ENCODE measurements around the gene BCL2L12. TPM values are rescaled to one million over a fixed set of nuclear protein-coding genes. Genes with fewer than 3 reads are reported as not detected.
A peak's percentile ranks its signal among the peaks of the same experiment; 100 is the strongest.

BCL2L12 gene
- total RNA-seq, 1 donor from 2014 or later: 50.1 TPM

GRCh38 chr19:49660338-49660961 is 5.3 kb upstream of the BCL2L12 start:
- Mint-ChIP-seq H3K36me3 (ENCODE audit: low read depth, unreplicated experiment) (peaks cover 47% of the 10 kb centered on the region), H3K27ac (ENCODE audit: unreplicated experiment) (no peak overlapping the region)
- DNase-seq (ENCODE audit: low spot score): no peak

GRCh38 chr19:49662011-49662410 is 3.7 kb upstream of the BCL2L12 start:
- peaks cover 17% of the 10 kb centered on the region for H3K4me1 Mint-ChIP-seq (ENCODE audit: unreplicated experiment)
- no peak for TF ChIP-seq CTCF (IDR thresholded peaks at IDR 0.05; ENCODE audit: unreplicated experiment)
- no peak for DNase-seq (ENCODE audit: low spot score)
- no peak overlapping the region for H3K4me3 Mint-ChIP-seq (ENCODE audit: unreplicated experiment)
- H3K9me3 Mint-ChIP-seq (ENCODE audit: unreplicated experiment): no peaks in the 10 kb centered on the region
- H3K36me3 Mint-ChIP-seq (ENCODE audit: low read depth, unreplicated experiment): peaks cover 36% of the 10 kb centered on the region
- no peak overlapping the region for H3K27ac Mint-ChIP-seq (ENCODE audit: unreplicated experiment)
- H3K27me3 Mint-ChIP-seq (ENCODE audit: unreplicated experiment): peaks cover 25% of the 10 kb centered on the region

More at GRCh38 chr19:49660338-49660961, 5.3 kb upstream of the BCL2L12 start:
- Mint-ChIP-seq H3K4me1 (ENCODE audit: unreplicated experiment) (peaks cover 11% of the 10 kb centered on the region), H3K27me3 (ENCODE audit: unreplicated experiment) (peaks cover 28% of the 10 kb centered on the region), H3K9me3 (ENCODE audit: unreplicated experiment) (no peaks in the 10 kb centered on the region), H3K4me3 (ENCODE audit: unreplicated experiment) (peak overlapping the region; percentile 76)
- no peak for TF ChIP-seq CTCF (IDR thresholded peaks at IDR 0.05; ENCODE audit: unreplicated experiment)

- H3K36me3 Mint-ChIP-seq (ENCODE audit: low read depth, unreplicated experiment): peaks cover 31% of the 10 kb centered on the region
- no peak for TF ChIP-seq CTCF (IDR thresholded peaks at IDR 0.05; ENCODE audit: unreplicated experiment)
- DNase-seq (ENCODE audit: low spot score): no peak
- peaks cover 17% of the 10 kb centered on the region for H3K4me1 Mint-ChIP-seq (ENCODE audit: unreplicated experiment)
- H3K27me3 Mint-ChIP-seq (ENCODE audit: unreplicated experiment): peaks cover 30% of the 10 kb centered on the region
- H3K27ac Mint-ChIP-seq (ENCODE audit: unreplicated experiment): peak overlapping the region; percentile 24
- H3K9me3 Mint-ChIP-seq (ENCODE audit: unreplicated experiment): no peaks in the 10 kb centered on the region
- peak overlapping the region; percentile 56 for H3K4me3 Mint-ChIP-seq (ENCODE audit: unreplicated experiment)
These were observed 2.5 kb upstream of the BCL2L12 start for GRCh38 chr19:49663224-49663623.

GRCh38 chr19:49664171-49665035 is 1.3 kb upstream of the BCL2L12 start:
- Mint-ChIP-seq H3K4me1 (ENCODE audit: unreplicated experiment) (peaks cover 17% of the 10 kb centered on the region), H3K36me3 (ENCODE audit: low read depth, unreplicated experiment) (peaks cover 23% of the 10 kb centered on the region), H3K27me3 (ENCODE audit: unreplicated experiment) (peaks cover 27% of the 10 kb centered on the region), H3K9me3 (ENCODE audit: unreplicated experiment) (no peaks in the 10 kb centered on the region), H3K4me3 (ENCODE audit: unreplicated experiment) (peak overlapping the region; percentile 97), H3K27ac (ENCODE audit: unreplicated experiment) (peak overlapping the region; percentile 93)
- peak; percentile 95 for DNase-seq (ENCODE audit: low spot score)
- no peak for TF ChIP-seq CTCF (IDR thresholded peaks at IDR 0.05; ENCODE audit: unreplicated experiment)

GRCh38 chr19:49665036-49665350 is 740 bp upstream of the BCL2L12 start:
- no peak for DNase-seq (ENCODE audit: low spot score)
- no peak for TF ChIP-seq CTCF (IDR thresholded peaks at IDR 0.05; ENCODE audit: unreplicated experiment)
- Mint-ChIP-seq H3K4me1 (ENCODE audit: unreplicated experiment) (peaks cover 17% of the 10 kb centered on the region), H3K9me3 (ENCODE audit: unreplicated experiment) (no peaks in the 10 kb centered on the region), H3K36me3 (ENCODE audit: low read depth, unreplicated experiment) (peaks cover 23% of the 10 kb centered on the region), H3K4me3 (ENCODE audit: unreplicated experiment) (peak overlapping the region; percentile 97), H3K27me3 (ENCODE audit: unreplicated experiment) (peaks cover 28% of the 10 kb centered on the region), H3K27ac (ENCODE audit: unreplicated experiment) (peak overlapping the region; percentile 80)

Data from endothelial cell (in vitro differentiated cells).